ENCODE results near the gene DNAJC3.
"Not testable (repeated sequence)": the region's sequence is repeated elsewhere in the genome, so short reads cannot be mapped to it uniquely, and the experiment has no call there.

Gene DNAJC3

DNA sequence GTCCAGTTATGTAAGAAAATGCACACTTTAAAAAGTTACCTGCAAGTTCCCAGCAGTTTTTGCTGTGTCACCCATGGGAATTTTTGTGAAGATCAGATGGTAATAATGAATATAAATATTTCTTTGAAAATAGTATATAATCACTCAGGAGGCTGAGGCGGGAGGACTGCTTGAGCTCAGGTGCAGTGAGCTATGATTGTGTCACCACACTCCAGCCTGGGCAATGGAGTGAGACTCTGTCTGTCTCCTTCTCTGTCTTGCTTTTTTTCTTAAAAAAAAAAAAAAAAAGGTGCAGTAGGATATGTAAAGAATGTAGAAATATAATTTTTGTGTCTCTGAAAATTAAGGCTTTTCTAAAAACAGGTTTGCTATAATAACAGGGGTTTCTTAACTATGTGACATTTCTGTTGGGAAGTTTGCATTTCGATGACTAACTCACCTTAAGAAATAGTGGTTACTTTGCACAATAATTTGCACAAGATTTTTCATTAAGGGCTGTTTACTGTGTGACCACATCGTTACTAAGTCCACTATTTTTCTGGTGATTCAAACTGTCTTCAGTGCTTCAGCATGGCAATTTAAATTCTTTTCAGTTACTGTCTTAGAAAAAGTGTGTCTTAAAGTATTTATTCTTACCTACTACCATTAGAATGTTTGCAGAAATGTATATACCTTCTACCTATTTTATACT is 37.3 kb downstream of the DNAJC3 start:
- no peak for DNase-seq (ENCODE audit: low read depth)

DNA sequence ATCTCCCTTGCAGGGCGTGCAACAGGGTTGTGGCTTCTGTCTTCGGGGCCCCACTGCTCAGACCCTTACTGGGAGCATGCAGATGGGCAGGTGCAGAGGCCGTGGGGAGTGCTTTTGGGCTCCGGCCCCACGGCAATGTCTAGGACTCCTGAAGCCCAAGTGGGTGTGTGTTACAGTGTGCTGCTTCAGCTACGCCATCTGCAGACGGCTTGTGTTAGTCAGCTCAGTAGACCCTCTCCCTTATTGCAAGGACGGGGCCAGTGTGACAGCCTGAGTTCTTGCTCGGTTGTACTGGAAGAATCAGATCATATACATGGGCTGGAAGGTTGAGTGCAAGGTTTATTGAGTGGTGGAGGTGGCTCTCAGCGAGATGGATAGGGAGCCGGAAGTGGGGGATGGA is 39.3 kb downstream of the DNAJC3 start:
- DNase-seq (ENCODE audit: low read depth) = no peak

DNA sequence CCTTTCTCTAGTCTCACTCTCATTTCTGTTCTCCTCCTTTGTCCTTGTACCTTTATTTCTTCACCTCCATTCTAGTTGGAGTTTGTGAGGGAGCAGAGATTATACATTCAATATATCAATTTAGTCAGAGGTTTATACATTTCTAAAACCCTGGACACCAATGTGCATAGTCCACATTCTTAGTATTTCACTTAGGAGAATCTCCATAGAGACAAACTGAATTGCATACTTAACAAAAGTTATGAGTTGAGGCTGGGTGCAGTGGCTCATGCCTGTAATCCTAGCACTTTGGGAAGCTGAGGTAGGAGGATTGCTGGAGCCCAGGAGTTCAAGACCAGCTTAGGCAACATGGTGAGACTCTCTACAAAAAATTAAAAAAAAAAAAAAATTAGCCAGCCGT is 45.3 kb downstream of the DNAJC3 start:
- no peak for DNase-seq (ENCODE audit: low read depth)

DNA sequence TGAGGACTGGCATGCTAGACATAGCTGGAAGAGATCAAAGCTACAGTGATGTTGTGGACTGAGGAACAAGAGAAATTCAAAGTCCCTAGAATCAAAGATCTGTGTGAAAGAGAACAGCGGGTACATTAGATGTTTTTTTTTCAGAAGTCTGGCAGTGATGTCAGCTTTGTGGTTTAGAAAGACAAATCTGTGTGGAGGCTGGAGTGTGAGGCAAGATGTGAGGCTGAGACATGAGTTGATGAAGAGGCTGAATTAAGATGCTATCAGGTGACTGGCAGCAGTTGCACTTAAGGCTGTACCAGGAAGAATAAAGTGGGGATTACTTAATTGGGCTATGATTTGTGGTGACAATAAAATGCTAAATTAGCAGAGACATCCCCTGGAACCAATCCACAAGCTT is 46.5 kb downstream of the DNAJC3 start:
- no peak for DNase-seq (ENCODE audit: low read depth)

DNA sequence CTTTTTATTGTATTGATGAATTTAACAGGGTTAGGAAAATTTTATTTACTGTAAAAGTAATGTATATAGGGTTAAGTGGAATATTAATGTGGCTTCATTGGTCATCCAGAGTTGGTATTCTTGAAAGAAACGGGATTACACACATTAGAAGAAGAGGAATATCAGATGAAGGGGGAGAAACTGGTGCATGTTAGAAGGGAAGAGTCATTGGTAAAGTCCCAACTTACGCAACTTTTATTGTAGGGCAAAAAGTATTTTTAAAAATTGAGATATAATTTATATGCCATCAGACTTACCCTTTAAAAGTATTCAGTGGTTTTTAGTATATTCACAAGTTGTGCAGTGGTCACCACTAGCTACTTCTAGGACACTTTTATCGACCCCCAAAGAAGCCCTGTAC is 47.3 kb downstream of the DNAJC3 start:
- no peak for DNase-seq (ENCODE audit: low read depth)

DNA sequence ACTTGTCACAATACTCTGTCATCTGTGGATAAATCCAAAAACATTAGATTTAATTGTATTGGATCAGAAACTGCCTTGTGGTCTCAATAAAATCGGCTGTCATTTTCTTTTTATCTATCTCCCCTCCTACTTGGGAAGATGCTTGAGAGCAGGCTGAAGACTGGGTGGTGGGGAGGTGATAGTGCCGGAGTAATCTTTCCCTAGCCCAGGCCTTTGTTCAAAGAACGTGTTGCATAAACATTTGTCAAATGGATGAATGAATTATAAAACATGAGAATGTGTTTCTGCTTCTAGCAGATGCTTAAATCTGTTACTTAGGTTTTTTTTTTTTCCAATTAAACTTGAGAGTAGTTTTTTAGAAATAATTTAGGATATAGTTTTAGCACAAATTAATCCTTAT is 49.9 kb downstream of the DNAJC3 start:
- no peak for DNase-seq (ENCODE audit: low read depth)

DNA sequence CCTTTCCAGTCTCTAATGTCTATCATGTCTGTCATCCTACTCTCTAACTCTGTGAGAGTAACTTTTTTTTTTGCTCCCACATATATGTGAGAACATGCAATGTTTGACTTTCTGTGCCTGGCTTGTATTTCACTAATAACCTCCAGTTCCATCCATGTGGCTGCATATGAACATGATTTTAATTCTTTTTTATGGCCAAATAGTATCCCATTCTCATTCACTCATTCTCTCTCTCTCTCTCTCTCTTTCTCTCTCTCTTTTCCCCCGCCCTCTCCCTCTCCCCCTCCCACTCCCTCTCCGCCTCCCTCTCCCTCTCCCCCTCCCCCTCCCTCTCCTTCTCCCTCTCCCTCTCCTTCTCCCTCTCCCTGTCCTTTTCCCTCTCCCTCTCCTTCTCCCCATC is 52.0 kb downstream of the DNAJC3 start:
- no peak for DNase-seq (ENCODE audit: low read depth)

DNA sequence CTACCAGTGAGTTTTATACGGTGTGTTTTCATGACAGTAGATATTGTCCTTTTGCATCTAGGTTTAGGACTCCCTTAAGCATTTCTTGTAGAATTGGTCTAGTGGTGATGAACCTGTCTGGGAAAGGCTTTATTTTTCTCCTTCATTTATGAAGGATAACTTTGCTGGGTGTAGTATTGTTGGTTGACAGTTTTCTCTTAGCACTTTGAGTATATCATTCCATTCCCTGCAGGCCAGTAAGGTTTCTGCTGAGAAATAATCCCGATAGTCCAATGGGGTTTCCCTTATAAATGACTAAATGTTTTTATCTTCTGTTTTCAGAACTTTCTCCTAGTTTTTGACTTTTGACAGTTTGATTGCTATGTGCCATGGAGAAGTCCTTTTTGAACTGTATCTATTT is 57.2 kb downstream of the DNAJC3 start:
- DNase-seq (ENCODE audit: low read depth) = no peak

DNA sequence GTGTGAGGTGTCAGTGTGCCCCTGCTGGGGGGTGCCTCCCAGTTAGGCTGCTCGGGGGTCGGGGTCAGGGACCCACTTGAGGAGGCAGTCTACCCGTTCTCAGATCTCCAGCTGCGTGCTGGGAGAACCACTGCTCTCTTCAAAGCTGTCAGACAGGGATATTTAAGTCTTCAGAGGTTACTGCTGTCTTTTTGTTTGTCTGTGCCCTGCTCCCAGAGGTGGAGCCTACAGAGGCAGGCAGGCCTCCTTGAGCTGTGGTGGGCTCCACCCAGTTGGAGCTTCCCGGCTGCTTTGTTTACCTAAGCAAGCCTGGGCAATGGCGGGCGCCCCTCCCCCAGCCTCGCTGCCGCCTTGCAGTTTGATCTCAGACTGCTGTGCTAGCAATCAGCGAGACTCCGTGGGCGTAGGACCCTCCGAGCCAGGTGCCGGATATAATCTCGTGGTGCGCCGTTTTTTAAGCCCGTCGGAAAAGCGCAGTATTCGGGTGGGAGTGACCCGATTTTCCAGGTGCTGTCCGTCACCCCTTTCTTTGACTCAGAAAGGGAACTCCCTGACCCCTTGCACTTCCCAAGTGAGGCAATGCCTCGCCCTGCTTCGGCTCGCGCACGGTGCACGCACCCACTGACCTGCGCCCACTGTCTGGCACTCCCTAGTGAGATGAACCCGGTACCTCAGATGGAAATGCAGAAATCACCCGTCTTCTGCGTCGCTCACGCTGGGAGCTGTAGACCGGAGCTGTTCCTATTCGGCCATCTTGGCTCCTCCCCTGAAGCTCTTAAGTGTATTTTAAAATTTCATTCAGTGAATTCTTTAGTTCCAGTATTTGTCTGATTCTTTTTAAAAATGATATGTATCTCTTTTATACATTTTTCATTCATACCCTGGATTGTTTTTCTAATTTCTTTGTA is 63.4 kb downstream of the DNAJC3 start:
- DNase-seq (ENCODE audit: low read depth) = not testable (repeated sequence)

DNA sequence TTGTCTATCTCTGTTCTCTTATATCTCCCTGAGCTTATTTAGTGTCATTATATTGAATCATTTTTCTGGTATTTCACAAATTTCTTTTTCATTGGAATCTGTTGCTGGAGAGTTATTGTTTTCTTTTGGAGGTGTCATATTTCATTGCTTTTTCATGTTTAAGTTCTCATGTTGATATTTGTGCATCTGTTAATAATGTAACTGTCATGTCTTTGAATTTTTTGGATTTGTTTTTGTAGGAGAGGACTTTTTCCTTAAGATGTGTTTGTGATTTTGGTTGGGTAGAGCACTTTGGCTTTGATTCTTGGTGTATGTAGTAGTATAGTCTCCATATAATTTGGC is 64.0 kb downstream of the DNAJC3 start:
- DNase-seq (ENCODE audit: low read depth) = no peak

DNA sequence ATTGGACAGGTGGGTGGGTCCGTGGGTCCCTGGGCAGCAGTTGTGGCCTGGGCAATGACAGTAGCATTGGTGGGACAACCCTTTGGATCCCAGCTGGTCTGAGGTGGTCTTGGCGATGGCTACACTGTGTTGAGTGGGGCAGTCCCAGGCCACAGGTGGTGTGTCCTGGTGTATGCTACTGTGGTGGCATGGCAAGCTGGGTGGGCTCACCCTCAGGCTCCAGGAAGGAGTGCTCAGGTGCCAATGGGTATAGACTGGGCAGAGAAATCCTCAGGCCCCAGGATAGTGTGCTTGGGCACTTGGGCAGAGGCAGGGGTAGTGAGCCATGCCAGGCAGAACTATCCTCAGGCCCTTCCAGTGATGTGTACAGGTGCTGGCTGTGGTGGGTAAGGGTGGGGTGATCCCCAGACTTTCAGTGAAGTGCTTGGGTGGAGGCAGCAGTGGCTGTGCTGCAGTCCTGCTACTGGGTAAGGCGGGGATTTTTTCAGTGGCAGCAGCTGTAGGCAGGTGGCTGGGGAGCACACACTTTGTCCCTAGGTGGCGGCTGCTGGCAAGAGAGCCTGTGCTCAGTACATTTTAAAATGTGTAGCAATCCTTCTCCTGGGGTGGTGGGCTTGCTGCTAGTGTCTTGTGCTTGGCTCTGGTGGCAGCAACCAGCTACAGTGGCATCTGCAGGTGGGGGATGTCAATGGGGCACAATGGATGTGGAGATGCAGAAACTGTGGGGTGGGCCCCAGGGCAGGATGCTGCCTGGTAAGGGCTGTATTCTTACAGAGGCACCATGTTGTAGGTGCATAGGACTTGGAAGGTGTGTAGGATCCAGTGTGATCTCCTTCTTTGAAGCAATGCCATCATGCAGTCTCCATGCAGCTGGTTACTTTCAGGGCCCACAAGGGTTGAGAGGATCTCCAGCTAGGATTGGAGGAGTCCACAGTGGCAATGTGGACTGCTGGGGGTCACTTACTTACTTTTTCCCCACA is 64.9 kb downstream of the DNAJC3 start:
- DNase-seq (ENCODE audit: low read depth) = no peak

DNA sequence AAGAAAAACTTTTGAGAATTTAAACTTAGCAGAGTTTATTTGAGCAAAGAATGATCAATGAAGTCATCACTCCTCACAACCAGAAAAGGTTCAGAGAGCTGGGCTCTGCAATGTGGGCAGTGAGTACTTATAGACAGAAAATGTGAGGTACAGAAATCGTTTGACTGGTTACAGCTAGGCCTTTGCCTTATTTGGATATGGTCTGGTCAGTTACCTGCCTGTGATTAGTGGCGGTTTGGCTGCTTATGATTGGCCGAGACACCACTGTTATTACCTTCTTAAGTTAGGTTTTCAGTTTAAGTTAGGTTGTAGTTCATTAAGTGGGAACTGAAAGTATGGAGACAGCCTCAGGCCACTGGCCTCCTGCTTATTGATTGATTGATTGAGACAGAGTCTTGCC is 66.3 kb downstream of the DNAJC3 start:
- DNase-seq (ENCODE audit: low read depth) = no peak

DNA sequence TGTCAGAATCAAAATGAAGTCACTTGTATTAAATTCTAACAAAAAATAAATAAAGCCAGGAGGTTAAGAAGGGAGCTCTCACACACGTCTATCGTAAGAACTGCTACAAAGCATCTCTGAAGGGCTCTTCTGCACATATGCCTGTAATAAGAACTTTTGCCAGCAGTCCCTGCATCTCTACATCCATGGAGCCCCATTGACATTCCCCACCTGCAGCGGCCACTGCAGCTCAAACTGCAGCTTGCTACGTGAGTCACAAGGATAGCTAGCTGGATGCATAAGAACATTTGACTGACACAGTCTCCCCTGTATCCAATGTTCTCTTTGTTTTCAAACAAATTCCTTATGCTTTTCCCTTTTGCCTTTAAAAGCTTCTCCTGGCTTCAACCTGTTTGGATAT is 68.3 kb downstream of the DNAJC3 start:
- no peak for DNase-seq (ENCODE audit: low read depth)

DNA sequence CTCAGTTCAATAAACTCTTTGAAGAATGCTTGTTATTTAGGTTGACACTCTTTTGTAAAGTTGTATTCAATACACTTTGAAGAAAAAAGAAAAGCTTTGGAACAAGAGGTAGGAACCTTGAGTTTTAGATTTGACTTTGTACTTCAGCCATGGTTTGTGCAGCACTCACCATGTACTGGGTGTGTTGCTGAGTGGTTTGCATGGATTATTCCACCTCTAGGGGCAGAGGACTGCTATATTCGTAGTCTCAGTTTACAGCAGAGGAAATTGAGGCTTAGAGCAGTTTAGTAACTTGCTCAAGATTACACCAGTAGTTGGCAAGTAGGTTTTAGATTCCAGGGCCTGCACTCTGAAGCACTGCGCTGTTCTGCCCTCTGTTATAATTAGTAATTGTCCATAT is 68.8 kb downstream of the DNAJC3 start:
- no peak for DNase-seq (ENCODE audit: low read depth)

DNA sequence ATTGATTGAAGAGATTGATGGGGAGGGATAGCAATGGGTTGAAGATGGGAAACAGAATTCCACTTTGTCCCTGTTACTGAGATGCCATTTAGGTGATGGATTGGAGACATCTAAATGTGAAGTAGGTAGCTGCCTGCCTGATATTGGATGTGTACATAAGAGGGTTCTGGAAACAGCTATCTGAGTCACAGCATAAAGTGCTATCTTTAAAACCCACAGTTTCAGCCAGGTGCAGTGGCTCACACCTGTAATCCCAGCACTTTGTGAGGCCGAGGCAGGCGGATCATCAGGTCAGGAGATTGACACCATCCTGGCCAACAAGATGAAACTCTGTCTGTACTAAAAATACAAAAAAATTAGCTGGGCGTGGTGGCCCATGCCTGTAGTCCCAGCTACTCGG is 72.6 kb downstream of the DNAJC3 start:
- no peak for DNase-seq (ENCODE audit: low read depth)

DNA sequence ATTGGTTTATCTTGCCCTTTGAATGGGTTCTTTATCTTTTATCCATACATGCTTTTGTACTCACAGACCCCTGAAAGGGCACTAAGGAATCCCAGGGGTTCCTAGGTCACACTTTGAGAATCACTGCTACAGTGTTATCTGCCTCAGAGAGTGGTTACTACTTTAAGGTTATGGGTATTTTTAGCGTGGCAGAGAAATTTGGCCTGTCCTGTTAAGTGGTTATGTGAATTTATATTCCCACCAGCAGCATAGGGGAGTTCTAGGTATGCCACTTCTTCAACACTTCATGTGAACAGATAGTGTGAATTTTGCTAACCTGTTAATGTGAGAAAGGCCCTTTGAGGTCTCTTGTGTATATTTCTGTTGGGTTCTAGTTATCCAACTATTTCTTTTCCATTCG is 75.7 kb downstream of the DNAJC3 start:
- no peak for DNase-seq (ENCODE audit: low read depth)

DNA sequence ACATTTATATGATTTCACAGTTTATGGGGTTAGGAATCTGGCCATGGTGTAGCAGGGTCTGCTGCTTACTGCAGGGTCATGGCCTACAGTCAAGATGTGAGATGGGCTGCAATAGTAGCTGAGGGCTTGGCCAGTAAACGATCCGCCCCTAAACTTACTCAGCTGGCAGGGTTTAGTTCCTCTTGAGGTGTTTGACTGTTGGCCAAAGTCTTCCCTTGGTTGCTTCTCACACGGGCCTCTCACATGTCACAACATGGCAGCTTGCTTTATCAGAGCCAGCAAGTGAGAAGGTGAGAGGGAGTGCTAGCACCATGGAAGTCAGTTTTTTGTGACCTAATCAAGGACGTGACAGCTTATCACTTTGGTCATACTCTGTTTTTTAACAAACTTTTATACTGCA is 77.1 kb downstream of the DNAJC3 start:
- DNase-seq (ENCODE audit: low read depth) = no peak

DNA sequence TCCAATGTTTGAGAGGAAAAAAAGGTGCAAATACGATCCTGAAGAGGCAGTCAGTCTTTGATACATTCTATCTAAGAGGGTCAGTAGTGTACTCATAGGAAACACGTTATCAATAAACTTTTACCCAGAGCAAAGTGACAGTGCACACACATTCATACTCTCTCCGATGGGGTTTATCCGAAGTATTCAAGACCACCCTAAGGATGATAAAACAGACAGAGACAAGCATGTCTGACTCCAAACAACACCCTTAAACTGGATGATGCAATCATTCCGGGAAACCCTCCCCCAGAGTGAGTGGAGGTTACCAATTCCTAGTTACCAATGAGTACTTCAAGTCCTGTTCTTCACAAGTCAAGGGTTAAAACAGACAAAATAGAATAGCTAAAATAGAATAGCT is 79.1 kb downstream of the DNAJC3 start:
- DNase-seq (ENCODE audit: low read depth) = no peak

DNA sequence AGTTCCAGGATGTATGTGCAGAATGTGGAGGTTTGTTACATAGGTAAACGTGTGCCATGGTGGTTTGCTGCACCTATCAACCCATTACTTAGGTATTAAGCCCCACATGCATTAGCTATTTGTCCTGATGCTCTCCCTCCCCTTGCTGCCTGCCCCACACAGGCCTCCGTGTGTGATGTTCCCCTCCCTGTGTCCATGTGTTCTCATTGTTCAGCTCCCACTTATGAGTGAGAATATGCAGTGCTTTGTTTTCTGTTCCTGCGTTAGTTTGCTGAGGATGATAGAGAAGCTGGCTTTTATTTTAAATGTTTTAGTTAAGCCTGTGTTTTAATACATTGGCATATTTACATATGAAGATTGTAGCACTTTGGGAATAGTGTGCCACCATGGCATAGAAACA is 85.7 kb downstream of the DNAJC3 start:
- DNase-seq (ENCODE audit: low read depth) = not testable (repeated sequence)

DNA sequence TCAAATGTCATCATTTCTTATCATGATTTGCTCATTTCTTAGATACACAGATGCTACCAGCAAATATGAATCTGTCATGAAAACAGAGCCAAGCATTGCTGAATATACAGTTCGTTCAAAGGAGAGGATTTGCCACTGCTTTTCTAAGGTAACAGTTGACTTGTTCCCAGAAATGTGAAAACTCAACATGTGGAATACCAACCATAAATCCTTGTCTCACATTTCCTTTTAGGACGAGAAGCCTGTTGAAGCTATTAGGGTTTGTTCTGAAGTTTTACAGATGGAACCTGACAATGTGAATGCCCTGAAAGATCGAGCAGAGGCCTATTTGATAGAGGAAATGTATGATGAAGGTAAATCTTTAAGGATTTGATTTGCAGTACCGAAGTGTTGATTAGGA is 86.7 kb downstream of the DNAJC3 start:
- no peak for DNase-seq (ENCODE audit: low read depth)

DNA sequence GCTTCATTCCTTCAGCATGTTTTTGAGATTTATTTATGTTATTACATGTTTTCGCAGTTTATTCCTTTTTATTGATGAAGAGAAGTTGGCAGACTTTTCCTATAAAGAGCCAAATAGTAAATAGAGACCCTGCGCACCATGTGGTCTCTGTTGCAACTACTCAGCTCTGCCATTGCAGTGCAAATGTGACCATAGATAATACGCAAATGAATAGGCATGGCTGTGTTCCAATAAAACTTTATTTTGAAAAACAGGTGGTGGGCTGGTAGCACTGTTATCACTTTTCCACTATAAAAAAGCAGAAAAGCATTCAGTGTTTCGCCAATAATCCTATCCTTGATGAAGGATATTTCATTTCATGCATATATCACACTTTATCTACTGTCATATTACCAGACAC is 95.0 kb downstream of the DNAJC3 start:
- DNase-seq (ENCODE audit: low read depth) = no peak

DNA sequence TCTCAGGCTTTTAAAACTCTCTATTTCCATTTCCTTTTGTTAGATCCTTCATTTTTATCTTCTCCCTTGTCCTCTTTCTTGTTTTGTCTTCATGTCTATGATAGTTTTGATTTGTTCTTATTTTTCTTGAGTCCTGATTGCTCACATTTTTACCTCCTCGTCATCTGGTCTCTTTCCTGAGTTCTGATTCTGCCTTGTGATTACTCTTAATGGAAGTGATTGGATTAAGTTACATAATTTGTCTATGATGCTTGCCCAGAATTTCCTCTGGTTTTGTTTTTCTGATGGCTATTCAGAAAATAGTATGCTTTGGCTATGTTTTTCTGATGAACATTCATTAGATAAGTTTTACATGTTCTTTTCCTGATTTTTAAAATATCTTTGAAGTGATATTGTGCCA is 102.6 kb downstream of the DNAJC3 start:
- DNase-seq (ENCODE audit: low read depth) = no peak

DNA sequence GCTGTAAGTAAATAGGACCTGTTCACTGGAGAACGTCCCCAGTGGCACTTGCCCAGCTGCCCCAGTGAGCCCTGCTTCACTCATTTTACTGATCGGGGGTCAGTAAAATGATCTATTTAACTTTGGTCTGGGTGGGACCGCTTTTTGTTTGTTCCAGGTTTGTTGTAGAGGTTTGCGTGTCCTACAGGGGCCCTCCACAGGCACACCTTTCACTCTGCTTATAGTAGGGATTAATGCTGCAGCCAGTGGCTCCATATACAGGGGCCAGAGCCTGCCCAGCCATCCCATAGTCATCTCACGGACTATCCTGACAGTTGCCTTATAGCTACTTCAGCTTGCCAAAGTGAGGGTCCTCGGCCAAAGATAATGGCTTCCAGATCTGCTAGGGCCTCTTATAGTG is 104.1 kb downstream of the DNAJC3 start:
- DNase-seq (ENCODE audit: low read depth) = no peak

Data from HS-27A (cell line).